Activated CD4-positive, CD25-positive, alpha-beta regulatory T cell (primary cell): ENCODE data around the gene MSN.
A peak's percentile ranks its signal among the peaks of the same experiment; 100 is the strongest.
"Not testable (repeated sequence)": the region's sequence is repeated elsewhere in the genome, so short reads cannot be mapped to it uniquely, and the experiment has no call there.

Experiments used
- DNase-seq, 4 experiments: peaks; one replicate each; lab custom pipeline; 2025; lab: John Stamatoyannopoulos, UW

The MSN gene

DNA sequence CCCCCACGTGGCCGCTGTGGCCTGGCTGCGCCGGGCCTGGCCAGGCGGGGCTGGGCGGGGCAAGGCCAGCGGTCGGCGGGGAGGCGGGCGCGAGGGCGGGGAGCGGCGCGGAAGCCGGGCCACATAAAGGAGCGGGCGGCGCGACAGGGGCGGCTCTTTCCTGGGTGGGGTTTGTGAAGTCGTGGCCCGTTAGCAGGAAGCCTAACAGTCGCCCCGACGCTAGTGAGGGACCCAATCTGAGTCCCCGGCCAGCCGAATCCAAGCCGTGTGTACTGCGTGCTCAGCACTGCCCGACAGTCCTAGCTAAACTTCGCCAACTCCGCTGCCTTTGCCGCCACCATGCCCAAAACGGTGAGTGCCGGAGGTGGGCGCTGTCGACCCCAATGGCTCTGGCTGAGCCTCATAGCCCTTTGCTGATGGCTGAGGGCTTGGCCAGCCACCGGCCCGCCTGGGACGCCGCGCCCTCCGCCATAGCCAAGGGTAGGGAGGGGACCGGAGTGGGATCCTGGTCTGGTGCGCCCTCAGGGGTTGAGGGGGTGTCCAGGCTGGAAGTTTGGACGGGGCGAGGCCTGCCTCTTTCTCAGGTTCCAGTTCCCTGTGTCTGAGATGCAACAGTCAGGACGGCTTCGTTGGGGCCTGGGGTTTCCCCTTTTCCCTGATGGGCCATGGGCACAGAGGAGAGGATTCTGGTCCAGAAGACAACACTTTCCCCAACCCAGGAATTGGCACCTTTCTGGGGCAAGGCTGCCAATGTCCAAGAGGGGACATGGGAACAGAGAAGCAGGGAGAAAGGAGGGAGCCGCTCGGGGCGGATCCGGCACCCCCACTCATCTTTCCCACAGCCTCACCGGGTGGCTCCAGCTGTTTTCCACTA lies at the start of gene MSN:
MSN (plus strand) TSS at position 152 of the 874 bp plus-strand sequence; CDS start at position 340, 188 bp downstream.
- DNase-seq = peak; percentile 16 to 46 (median 38)

DNA sequence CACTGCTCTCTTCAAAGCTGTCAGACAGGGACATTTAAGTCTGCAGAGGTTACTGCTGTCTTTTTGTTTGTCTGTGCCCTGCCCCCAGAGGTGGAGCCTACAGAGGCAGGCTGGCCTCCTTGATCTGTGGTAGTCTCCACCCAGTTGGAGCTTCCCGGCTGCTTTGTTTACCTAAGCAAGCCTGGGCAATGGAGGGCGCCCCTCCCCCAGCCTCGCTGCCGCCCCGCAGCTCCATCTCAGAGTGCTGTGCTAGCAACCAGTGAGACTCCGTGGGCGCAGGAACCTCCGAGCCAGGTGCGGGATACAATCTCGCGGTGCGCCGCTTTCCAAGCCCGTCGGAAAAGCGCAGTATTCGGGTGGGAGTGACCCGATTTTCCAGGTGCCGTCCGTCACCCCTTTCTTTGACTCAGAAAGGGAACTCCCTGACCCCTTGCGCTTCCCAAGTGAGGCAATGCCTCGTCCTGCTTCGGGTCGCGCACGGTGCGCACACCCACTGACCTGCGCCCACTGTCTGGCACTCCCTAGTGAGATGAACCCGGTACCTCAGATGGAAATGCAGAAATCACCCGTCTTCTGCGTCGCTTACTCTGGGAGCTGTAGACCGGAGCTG lies 47.3 kb upstream of the MSN start:
- DNase-seq = not testable (repeated sequence)

DNA sequence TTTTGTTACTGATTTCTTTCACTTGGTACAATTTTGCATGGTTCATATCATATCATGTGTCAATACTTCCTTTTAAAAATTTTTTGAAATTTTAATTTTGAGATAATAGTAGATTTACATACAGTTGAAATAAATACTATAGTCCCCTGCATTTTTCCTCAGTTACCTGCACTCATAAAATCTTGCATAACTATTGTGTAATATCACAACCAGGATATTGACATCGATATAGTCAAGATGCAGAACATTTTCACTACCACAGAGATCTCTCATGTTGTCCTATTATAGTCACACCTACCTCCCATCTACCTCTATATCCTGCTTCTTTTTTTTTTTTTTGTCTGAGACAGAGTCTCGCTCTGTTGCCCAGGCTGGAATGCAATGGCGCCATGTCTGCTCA lies 36.7 kb upstream of the MSN start:
- DNase-seq = no peak

DNA sequence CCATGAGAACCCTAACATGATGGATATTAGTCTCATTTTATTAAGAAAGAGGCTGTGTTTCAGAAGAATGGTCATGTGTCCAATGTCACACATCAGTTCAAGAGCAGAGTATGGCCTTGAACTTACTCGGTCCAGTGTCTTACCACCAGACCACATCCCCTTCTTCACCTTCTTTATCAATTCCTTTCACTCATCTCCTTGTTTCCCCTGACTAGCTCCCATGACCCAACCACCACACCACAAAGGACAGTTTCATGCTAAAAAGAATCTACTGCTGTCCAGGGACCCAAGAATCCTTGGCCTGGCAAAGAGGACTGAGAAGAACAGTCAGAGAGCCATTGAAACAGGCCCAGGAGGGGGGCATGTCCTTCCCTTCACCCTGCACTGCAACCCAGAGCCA lies 33.6 kb upstream of the MSN start:
- DNase-seq = no peak

DNA sequence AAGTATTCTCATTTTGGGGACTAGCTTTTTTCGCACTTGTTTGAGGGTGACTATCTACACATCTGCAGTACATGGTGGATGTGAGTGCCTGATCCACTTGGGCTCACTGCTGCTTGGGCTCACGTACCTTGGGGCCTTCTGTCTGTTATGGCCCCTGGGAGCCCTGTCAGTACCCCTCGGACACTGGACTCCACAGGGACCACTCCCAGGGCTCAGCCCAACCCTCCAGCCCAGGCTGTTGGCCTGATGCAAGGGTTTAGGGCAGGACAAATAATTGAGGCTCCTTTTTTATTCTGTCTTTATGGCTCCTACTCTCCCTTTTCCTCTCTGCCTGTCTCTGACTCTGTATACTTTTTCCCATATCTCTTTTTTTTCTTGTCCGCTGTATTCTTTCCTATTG lies 32.7 kb upstream of the MSN start:
- DNase-seq = no peak

DNA sequence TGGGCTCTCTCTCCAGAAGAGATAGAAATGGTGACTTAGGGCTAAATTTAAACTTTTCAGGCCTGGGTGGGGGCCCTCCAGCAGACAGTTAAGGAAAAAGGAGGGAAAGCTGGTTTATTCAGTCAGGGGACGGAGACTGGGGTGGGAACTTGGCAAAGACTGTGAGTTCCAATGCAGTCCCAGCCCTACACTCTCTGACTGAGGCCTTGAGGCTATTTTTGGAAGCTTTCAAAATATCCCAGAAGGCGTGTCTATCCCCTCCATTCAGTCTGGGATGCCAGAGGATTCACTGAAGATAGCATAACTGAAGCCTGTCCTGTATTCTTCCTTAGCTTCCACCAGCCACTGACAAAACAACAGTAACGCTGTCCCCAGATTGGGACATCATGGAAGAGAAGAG lies 32.1 kb upstream of the MSN start:
- DNase-seq = no peak

DNA sequence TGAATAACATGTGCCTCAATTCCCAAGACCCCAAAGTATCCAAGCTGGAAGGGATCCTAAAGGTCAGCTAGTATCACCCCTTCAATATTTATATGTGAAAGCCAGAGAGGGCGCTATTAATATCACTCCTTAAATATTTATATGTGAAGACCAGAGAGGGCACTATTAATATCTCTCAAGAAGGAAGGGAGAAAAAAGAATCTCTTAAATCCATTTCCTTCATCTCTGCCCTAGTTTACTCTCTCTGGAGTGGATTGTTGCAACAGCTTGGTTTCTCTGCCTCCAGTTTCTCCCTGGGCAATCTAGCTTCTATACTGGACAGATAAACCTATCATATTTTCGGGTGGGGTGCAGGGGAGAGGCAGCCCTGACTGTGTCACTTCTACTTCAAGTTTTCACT lies 31.6 kb upstream of the MSN start:
- no peak for DNase-seq

DNA sequence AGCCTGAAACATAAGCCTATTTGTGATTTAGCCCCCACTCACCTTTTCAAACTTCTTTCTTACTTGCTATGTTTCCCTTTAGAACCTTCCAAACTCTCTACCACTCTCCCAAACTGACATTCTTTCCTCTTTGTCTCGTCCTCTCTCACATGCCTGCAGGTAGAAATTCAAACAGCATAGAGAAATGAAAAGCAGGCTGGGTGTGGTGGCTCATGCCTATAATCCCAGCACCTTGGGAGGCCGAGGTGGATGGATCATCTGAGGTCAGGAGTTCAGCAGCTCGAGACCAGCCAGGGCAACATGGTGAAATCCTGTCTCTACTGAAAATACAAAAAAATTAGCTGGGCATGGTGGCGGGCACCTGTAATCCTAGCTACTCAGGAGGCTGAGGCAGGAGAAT lies 31.2 kb upstream of the MSN start:
- not testable (repeated sequence) for DNase-seq

DNA sequence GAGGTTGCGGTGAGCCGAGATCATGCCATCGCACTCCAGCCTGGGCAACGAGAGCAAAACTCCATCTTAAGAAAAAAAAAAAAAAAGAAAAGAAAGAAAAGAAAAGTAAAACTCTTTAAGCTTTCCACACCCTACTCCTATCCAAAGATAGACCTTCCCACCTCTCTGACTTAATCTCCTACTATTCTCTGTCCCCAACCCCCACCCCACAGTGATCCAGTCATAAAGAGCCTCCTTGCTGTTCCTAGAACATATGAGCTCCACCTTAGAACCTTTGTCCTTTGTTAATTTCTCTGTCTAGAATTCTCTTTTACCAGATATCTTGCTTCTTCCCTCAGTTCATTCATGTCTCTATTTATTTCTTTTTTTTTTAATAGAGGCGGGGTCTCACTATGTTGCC lies 30.1 kb upstream of the MSN start:
- DNase-seq = no peak

DNA sequence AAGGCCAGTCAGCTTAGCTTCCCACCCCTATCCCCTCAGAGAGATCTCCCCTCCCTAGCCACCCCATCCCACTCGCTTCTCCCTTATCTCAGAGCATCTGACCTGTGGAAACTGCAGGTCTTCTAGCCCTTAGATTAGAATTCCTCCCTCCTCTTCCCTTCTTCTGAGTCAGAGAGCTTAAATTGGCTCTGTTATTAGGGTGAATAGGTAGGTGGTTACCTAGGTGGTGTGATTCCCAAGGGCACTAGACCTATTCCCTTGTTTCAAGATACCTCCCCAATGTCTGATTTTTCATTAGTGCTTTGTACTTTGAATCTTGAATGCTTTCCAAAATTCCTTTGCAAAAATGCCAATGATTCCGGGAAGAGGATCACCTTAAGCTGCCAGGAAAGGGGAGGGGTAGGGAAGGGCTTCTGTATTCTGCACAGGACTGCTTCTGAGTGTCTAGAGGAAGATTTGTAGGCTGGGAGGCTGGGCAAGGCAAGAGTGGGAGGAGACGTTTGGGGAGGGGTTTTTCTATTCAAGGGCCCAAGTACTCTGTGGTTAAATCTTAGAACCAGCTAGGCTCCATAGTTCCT lies 24.5 kb upstream of the MSN start:
- no peak for DNase-seq

DNA sequence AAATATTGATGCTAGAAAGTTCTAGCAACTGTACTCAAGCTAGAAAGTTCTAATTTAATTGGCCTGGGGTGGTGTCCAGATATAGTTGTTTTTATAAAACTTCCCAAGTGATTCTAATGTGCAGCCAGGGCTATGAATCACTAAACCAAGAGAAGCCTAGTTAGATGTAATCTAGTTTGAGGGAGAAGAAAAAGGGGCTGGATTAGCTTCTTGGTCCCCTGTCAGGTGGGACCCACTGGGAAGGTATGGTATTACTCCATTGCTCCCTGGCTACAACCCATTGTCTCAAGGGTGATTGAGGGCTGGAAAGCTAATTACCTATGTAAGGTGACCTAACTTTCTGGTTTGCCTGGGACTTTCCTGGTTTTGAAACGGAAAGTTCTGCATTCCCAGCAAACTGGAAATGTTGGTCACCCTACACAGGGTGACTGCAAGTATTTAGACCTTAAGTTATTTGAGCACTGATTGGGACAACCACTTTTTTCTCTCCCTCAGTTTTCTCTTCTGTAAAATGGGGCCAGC lies 23.9 kb upstream of the MSN start:
- no peak for DNase-seq

DNA sequence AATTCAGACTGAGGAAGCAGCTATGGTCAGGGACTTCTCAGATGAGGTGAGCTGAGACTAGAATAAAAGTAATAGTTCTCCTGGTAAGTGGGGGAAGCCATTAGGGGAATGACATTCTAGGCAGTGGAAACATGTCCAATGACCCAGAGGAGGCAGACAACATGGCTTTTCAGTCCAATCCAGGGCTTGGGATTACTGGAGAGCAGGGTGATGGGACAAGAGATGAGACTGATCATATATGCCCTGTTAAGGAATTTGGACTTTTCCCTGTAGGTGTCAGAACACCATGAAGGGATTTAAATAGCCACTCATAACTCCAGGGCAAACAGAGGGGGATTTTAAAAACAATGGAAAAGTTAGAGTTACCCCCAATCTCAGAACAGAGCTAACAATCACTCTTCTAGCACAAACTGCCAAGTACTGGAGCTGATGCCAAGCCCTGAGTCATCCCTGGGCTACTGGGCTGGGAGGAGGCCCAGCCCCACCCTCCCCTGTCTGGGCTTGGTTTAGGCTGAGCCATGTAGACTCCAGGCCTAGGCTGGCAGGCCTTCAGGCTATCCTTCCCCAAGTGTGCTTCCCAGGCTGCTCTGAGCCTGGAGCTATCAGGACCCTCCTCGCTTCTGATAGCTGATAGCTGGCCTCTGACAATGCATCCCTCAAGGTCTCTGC lies 22.7 kb upstream of the MSN start:
- no peak for DNase-seq

DNA sequence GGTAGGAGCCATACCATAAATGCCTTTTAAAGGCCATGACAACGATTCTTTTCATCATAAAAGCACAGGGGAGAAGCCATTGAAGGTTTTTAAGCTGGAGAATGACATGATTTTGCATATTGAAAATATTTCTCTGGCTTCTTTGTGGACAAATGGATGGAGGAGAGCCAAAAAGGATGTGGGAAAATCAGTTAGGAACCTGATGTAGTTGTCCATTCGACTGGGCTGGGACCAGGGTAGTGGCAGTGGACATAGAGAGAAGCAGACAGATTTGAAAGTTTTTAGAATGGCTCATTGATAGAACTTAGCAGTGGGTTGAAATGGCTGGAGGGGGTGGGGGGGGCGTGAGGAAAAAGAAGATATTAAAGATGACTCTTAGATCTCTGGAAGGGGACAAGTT lies 19.7 kb upstream of the MSN start:
- DNase-seq = no peak

DNA sequence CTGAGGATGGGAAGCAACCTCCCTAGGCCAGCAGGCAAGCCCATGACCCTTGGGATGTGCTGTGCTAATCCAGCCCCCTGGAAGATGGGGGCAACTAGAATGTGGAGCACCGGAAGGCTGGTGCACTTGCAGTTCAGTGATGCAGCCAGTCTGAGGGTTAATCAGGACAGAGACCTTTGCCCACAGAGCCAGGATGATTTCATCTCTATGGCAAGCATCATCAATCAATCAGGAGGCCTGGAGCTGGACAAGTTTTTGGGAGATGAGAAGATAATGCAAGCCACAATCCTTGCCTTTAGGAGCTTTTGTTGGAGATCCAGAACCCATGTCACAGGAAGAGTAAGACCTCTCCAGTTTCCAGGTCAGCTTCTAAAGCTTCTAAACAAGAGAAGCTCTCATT lies 15.4 kb upstream of the MSN start:
- no peak for DNase-seq

DNA sequence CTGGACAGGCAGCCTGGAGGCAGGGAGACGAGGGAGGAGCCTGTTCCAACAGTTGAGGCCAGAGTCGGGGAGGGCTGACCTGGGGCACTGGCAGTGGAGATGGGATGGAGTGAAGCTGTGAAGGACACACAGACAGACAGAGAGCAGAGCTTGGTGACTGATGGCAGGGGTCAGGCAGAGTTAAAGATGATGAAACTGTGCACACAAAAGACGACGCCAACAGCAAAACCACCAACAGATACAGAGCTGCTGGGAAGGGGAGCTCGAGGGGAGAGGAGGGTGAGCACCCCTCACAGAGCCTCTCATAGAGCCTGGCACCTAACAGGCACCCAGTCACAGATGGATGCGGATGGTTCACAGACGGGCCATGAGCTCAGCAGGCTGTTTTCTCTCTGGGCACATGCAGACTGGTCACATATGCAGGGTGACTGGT lies 10.4 kb upstream of the MSN start:
- DNase-seq = not testable (repeated sequence)

DNA sequence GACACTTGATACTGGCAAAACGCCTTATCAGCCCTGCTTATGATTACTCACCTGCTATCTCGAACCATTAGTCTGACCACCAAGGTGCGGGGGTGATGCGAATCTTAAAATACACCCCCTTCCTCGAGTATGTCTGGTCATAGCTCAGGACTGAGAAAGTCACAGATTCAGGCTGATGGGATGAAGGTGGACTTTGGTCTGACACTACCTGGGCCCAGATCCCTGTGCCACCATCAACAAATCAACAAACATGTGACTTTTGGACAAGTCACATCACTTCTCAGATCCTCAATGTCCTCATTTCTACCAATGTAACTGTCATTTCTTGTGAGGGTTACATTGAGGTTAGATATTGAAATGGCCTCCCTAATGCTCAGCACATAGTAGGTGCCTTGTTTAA lies 9.8 kb upstream of the MSN start:
- no peak for DNase-seq

DNA sequence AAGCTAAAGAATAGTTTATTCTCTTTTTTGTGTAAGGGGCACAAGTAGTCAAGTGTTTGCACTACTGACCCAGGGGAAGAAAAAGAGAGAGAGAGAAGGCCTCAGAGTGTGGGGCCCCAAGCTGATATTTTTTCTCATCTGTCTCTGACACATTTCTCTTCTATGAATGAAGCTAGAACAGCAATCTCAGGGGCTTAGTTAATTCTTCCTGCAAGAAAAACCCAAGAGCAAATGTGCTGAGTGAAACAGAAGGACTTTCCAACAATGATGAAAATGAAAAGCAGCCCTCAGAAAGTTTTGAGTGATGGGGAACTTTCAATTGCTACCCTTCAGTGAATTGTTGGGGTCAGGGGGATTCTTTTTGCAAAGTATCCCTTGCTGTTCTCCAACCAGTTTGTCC lies 9.2 kb upstream of the MSN start:
- DNase-seq = no peak

DNA sequence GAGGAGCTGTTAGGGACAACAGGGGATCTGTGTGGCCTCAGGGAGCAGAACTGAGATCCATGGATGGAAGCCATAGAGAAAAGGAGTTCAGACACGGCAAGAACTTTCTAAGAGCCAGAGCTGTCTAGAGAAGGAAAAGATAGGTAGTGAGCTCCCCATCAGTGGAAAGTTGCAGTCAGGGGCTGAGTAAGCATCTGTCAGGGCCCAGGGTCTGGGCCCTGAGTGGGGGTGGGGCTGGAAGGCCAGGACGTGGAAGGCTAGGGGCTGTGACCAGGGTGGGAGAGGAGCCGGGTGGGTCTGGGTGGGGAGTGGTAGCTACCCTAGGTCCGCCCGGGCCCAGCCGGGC lies 324 bp upstream of the MSN start:
- no peak for DNase-seq

DNA sequence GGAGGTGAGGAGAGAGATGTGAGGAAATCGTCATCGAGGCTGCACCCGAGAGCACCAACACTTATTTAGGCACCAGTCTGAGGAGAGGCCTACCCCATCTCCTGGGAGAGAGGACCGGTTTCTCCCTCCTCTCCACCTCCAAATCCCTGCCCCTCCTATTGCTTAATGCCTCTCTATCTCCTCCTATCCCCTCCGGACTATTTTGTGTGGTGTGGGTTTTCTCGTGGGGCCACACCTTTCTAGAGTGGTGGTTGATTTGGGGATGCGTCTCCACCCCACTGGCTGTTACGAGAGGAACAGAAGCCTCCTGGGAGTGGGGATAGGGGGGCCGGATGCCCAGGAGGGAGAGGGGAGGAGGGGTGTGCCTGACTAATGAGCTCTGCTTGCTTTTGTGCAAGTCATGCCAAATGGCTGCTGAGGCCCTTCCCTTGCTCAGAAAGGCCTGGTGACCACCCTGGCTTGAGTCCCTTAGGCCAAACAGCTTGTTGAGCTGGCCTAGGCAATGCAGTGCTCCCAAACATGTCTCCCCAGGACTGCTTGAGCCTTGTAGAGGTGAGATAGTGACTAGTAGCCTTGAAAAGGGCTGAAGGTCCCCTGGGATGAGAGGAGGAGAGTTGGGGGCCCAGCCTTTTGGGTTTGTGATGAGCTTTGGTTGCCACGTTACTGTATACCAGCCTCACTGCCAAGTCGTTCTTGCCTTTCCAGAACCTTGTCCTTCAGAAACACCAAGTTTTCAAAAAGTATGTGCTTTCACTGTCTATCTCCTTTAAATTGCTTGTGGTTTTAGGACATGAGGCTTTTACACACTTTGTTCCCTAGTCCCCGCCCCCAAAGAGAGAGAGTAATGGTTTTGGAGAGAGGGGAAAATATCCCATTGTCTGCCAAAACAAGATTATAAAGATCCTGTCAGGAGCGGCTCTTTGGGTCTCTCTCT lies 1.2 kb downstream of the MSN start:
- DNase-seq = peak; percentile 5 to 37 (median 18)

DNA sequence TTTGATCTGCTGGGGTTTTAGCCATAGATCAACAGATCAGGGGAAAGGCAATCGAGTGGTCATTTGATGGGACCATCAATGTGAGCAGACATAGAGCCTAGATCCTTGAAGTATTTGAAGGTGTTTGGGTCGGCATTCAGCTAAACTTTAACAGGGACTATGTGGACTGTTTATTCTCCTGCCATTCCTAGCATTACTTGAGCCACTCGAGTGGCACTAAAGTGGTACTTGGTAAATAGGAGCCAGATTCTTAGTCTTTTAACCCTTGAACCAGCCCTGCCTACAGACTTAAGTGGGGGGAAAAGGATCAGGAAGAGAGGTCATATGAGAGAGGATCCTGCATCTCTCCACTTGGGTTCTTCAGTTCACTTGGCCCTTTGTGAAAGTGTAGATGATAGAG lies 3.8 kb downstream of the MSN start:
- DNase-seq = no peak

DNA sequence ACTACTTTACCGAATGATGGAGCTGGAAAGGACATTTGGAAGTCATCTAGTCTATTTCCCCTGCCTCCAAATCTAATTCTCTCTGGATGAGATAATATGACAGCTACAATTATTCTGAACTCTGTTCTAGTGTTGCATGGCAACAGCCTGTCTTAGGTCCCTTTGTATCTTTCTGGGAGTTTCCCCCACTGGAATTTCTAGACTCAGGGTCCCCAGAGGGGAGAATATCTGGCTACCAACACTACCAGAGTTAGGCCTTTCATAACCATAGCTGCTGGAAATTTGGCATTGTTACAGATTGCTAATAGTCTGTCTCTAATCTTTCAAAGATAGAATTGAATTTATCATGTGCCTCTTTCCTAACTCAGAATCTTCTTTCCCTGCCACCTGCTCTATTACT lies 4.5 kb downstream of the MSN start:
- DNase-seq = no peak

DNA sequence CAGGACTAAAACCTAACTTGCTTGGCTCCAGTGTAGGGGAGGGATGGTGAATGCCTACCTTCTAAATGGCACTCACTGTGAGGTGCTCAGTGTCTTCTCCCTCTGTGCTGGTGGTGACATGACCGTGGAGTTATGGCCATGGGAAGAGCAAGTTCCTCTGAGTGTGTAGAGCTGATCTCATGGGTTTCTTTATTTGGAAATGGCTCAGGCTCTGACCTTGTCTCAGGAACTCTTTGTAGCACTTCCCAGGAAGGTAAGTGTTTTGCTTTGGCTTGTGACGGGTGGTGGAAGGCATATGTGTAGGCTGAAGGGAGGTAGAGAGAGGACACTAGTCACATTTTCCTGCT lies 6.4 kb downstream of the MSN start:
- DNase-seq = no peak
